ENCODE data around the gene TMEM45A.
"Not testable (repeated sequence)": the region's sequence is repeated elsewhere in the genome, so short reads cannot be mapped to it uniquely, and the experiment has no call there.

The TMEM45A gene

GRCh38 chr3:100489118-100489517, 3.3 kb upstream of the TMEM45A start:
- DNase-seq = no peak

- DNase-seq = no peak
Observed at GRCh38 chr3:100496711-100497261, 4.4 kb downstream of the TMEM45A start.

GRCh38 chr3:100499651-100500050, 7.2 kb downstream of the TMEM45A start:
- no peak for DNase-seq

GRCh38 chr3:100500320-100500880, 8.0 kb downstream of the TMEM45A start:
- no peak for DNase-seq

GRCh38 chr3:100503448-100503847, 11.0 kb downstream of the TMEM45A start:
- DNase-seq = no peak

- DNase-seq = no peak
Observed at GRCh38 chr3:100506355-100506754, 13.9 kb downstream of the TMEM45A start.

- DNase-seq = not testable (repeated sequence)
Observed at GRCh38 chr3:100509818-100510217, 17.4 kb downstream of the TMEM45A start.

GRCh38 chr3:100516232-100516631, 23.8 kb downstream of the TMEM45A start:
- no peak for DNase-seq

GRCh38 chr3:100516838-100517237, 24.4 kb downstream of the TMEM45A start:
- no peak for DNase-seq

- no peak for DNase-seq
Observed at GRCh38 chr3:100517276-100517675, 24.9 kb downstream of the TMEM45A start.

GRCh38 chr3:100518244-100518643, 25.8 kb downstream of the TMEM45A start:
- no peak for DNase-seq

GRCh38 chr3:100518983-100519382, 26.6 kb downstream of the TMEM45A start:
- DNase-seq = no peak

GRCh38 chr3:100521439-100521845, 29.0 kb downstream of the TMEM45A start:
- DNase-seq = no peak

- no peak for DNase-seq
Observed at GRCh38 chr3:100522125-100522524, 29.7 kb downstream of the TMEM45A start.

GRCh38 chr3:100523050-100523760, 30.8 kb downstream of the TMEM45A start:
- DNase-seq = no peak

- no peak for DNase-seq
Observed at GRCh38 chr3:100525753-100526612, 33.6 kb downstream of the TMEM45A start.

- DNase-seq = no peak
Observed at GRCh38 chr3:100526613-100527346, 34.4 kb downstream of the TMEM45A start.

GRCh38 chr3:100527347-100527735, 34.9 kb downstream of the TMEM45A start:
- DNase-seq = no peak

GRCh38 chr3:100531093-100531492, 38.7 kb downstream of the TMEM45A start:
- DNase-seq = no peak

GRCh38 chr3:100532411-100532810, 40.0 kb downstream of the TMEM45A start:
- no peak for DNase-seq

- no peak for DNase-seq
Observed at GRCh38 chr3:100533176-100533575, 40.8 kb downstream of the TMEM45A start.

GRCh38 chr3:100535610-100535943, 43.2 kb downstream of the TMEM45A start:
- DNase-seq = no peak

GRCh38 chr3:100536093-100536492, 43.7 kb downstream of the TMEM45A start:
- no peak for DNase-seq

Measured in NCI-H1092 (cell line).